Prostate gland (tissue), 2 donors: ENCODE data around the gene EHD1. TPM values are rescaled to one million over a fixed set of nuclear protein-coding genes. Genes with fewer than 3 reads are reported as not detected.

ENCODE experiments used
- DNase-seq: peaks from one replicate; pipeline ENCODE4 v3.0.0-alpha.2; 2019; ENCODE audit warnings: low spot score
- H3K27ac ChIP-seq, 2 donors: fragments of 200-600 bp; sonication (generic); 2 replicates each; pipeline ENCODE4 v1.5.1; 2017 to 2019
- H3K27me3 ChIP-seq: fragments of 200-600 bp; sonication (generic); replicated peaks from 2 replicates; pipeline ENCODE4 v1.5.1; 2019; ENCODE audit not compliant: insufficient read depth
- H3K36me3 ChIP-seq, 2 donors: fragments of 200-600 bp; sonication (generic); 1 replicate in 1 of 2; 2 replicates in 1 of 2; pipeline versions ENCODE4 v1.5.1 to v1.8.1; 2017 to 2019
- H3K4me1 ChIP-seq: fragments of 200-600 bp; sonication (generic); replicated peaks from 2 replicates; pipeline ENCODE4 v1.5.1; 2019
- H3K4me3 ChIP-seq, 2 donors: fragments of 200-600 bp; sonication (generic); 2 replicates each; pipeline ENCODE4 v1.5.1; 2017 to 2019
- H3K9me3 ChIP-seq: fragments of 200-600 bp; sonication (generic); 2 replicates; pipeline ENCODE4 v1.5.1; 2017
- POLR2A ChIP-seq: fragments of 450-650 bp; IDR thresholded peaks from one replicate; pipeline ENCODE4 v1.6.1; 2016; ENCODE audit warnings: antibody characterized with exemption, mild to moderate bottlenecking
- POLR2AphosphoS5 ChIP-seq: sonication (generic); formaldehyde crosslinking; IDR thresholded peaks from one replicate; pipeline ENCODE4 v1.6.1; 2017; ENCODE audit warnings: antibody characterized with exemption
- WGBS: methylation state at CpG from one replicate; pipeline ENCODE4 v1.1.5; 2018; 5-methylcytosine and 5-hydroxymethylcytosine counted together
- intact Hi-C: fragments of 100-400 bp; cut with DNase I; formaldehyde crosslinking; loops from one replicate; pipeline ENCODE4 v1.14.2; 2022
- total RNA-seq, 2 donors: library from RNA; depleted of rRNA; stranded (reverse); fragments of >200 nt; gene quantifications; one replicate each; pipeline ENCODE4 v1.1.0, GENCODE V29; 2016
- TF ChIP-seq, protein P1 (sequence below), 4 experiments: fragments of 200-600 bp in 2 of 4; fragments of 450-650 bp in 2 of 4; sonication (generic) in 2 of 4; IDR thresholded peaks; 1 replicate in 3 of 4; 2 replicates in 1 of 4; pipeline ENCODE4 v1.5.1; 2016 to 2019; ENCODE audit warnings: antibody characterized with exemption in 4 of 4, mild to moderate bottlenecking in 2 of 4, moderate library complexity in 2 of 4

EHD1 gene
- total RNA-seq, 2 donors from 2014 or later, result 38.8 to 104 TPM

DNA sequence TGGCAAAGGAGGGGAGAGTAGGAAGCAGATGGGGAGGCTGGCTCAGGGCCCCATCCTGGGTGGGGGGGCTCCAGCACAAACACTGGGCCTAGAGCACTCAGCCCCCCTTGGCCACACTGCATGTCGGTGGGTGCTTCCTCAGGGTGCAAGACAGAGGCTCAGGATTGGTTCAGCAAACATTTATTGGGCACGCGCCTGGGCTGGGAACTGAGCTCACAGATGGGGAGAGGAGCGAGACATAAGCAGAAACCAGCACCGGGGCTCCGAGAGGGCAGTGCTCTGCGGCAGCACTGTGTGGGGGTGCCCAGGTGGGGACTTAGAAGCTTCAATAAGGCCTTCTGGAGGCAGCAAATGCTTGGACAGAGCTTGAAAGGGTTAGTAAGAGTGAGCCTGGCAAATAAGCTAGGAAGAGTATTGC, 12.1 kb upstream of the EHD1 start:
- intact Hi-C loops, result no loop called here
- Histone ChIP-seq H3K27ac (no peak overlapping the region), H3K4me3 (no peak overlapping the region), H3K36me3 (no peaks in the 10 kb centered on the region), H3K4me1 (no peaks in the 10 kb centered on the region), H3K27me3 (no peaks in the 10 kb centered on the region), H3K9me3 (no peaks in the 10 kb centered on the region)
- WGBS, result 88% methylated on average over 7 of the region's 7 CpGs
- TF ChIP-seq POLR2A (no peak), POLR2AphosphoS5 (no peak)
- TF ChIP-seq, protein P1, sequence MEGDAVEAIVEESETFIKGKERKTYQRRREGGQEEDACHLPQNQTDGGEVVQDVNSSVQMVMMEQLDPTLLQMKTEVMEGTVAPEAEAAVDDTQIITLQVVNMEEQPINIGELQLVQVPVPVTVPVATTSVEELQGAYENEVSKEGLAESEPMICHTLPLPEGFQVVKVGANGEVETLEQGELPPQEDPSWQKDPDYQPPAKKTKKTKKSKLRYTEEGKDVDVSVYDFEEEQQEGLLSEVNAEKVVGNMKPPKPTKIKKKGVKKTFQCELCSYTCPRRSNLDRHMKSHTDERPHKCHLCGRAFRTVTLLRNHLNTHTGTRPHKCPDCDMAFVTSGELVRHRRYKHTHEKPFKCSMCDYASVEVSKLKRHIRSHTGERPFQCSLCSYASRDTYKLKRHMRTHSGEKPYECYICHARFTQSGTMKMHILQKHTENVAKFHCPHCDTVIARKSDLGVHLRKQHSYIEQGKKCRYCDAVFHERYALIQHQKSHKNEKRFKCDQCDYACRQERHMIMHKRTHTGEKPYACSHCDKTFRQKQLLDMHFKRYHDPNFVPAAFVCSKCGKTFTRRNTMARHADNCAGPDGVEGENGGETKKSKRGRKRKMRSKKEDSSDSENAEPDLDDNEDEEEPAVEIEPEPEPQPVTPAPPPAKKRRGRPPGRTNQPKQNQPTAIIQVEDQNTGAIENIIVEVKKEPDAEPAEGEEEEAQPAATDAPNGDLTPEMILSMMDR (IDR thresholded peaks at IDR 0.05), result no peak
- DNase-seq, result no peak

DNA sequence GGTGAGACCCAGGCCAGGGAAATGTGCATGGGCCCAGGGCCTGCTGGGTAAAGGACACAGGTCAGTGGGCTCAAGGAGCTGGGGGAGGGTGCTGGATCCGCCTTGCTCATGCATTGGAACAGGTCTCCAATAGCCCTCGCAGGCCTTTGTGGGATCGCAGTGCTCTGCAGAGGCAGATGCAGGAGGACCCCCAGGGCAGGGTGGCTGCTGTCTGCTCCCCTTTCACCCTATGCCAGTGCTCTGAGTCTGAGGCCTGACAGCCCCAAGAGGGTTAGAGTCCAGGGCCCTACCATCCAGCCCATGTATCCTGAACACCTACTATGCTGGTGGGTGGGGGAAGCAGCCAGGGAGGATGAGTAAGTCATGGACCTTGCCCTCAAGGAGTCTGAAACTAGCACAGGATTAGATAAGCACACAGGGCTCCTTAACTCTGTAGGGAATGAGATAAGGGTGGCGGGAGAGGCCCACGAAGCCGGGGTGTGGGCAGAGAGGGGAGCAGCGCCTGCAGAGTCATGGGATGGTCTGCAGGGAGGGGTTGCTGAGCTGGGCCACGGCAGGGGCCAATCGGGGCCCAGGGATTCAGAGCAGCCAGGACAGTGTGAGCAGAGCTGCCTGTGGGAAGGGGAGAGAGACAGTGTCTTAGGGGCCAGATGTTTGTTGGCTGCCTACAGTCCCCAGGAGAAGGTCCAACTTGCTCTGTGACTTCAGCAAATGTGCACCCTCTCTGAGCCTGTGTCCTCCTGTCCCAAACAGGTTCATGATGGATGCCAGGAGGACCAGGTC, 10.5 kb upstream of the EHD1 start:
- Histone ChIP-seq H3K9me3 (no peaks in the 10 kb centered on the region), H3K4me3 (no peak overlapping the region), H3K27me3 (no peaks in the 10 kb centered on the region), H3K36me3 (no peaks in the 10 kb centered on the region), H3K4me1 (no peaks in the 10 kb centered on the region), H3K27ac (no peak overlapping the region)
- DNase-seq, result no peak
- TF ChIP-seq POLR2A (no peak), POLR2AphosphoS5 (no peak)
- TF ChIP-seq, protein P1 (IDR thresholded peaks at IDR 0.05), result no peak
- intact Hi-C loops, result no loop called here
- 76% methylated on average over 8 of the region's 9 CpGs for WGBS

DNA sequence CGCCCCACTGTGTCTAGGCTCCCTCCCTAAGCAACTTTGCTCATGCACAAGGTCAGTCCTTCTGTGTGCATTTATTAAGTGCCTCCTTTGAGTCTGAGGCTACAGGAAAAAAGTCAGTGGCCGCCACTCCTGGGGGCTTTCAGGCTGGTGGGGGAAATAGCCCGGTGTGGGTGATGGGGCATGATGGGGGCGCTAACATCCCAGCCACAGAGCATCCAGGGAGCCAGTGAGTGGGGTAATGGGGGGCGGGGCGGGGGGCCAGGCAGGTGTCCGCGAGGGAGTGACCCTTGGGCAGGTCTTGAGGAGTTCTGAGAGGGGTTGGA, 9.9 kb upstream of the EHD1 start:
- H3K4me3 ChIP-seq, result no peak overlapping the region
- TF ChIP-seq POLR2AphosphoS5, result no peak
- no peak for TF ChIP-seq POLR2A
- TF ChIP-seq, protein P1 (IDR thresholded peaks at IDR 0.05), result no peak
- intact Hi-C loops, result no loop called here
- WGBS, result 66% methylated on average over 8 of the region's 8 CpGs
- no peaks in the 10 kb centered on the region for H3K4me1 ChIP-seq
- DNase-seq, result no peak
- no peaks in the 10 kb centered on the region for H3K9me3 ChIP-seq
- H3K27me3 ChIP-seq, result no peaks in the 10 kb centered on the region
- H3K36me3 ChIP-seq, result no peaks in the 10 kb centered on the region
- no peak overlapping the region for H3K27ac ChIP-seq

DNA sequence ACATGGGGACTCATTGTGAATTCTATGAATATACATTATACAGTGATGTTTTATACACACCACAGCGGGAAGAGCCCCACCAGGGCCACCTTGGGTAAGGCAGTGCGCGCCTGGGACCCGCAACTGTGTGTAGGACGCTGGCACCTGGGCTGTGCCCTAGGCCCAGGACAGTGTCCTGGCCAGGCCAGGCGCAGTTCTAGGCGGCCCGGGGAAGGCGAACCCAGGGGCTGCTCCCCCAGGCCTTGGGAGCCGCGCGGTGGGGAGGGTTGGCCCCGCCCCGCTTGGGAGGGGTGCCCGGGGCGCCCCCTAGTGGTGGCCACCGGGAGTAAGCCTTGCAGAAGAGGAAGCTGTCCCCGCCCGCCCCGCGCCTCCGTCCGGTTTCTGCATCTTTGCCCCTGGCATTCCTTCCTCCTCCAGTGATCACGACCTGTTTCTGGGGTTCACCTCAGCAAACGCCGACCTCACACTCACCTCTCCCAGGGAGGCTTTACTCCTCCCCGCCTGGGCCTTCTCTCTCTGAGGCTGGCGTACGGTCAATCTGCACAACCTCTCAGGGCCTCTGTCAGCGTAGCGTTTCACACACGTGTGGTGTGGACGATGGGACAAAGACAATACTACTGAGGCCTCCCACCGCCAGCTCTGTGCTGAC, 9.5 kb upstream of the EHD1 start:
- intact Hi-C loops, result no loop called here
- WGBS, result 14% methylated on average over 34 of the region's 34 CpGs
- Histone ChIP-seq H3K4me1 (no peaks in the 10 kb centered on the region), H3K36me3 (no peaks in the 10 kb centered on the region), H3K27me3 (no peaks in the 10 kb centered on the region), H3K27ac (peak overlapping the region in 1 of 2 donors; percentile 13), H3K9me3 (no peaks in the 10 kb centered on the region), H3K4me3 (peak overlapping the region in 1 of 2 donors; percentile 3)
- TF ChIP-seq POLR2A, result no peak
- TF ChIP-seq, protein P1 (IDR thresholded peaks at IDR 0.05), result peak; percentile 91 to 96 (median 95)
- peak; percentile 55 for TF ChIP-seq POLR2AphosphoS5
- peak; percentile 64 for DNase-seq
